OCI-LY7 (cell line): ENCODE measurements around the gene ZC3H12D. TPM values are rescaled to one million over a fixed set of nuclear protein-coding genes. Genes with fewer than 3 reads are reported as not detected.

Experiments
- BruUV-seq: library from RNA; stranded (reverse); fragments of 400-500 nt; replicated peaks from 2 replicates; lab custom pipeline; 2021; lab: Mats Ljungman, UMichigan
- CTCF ChIA-PET: fragments of 300-600 bp; sonication (Branson Sonifier 250); formaldehyde crosslinking; loops from one replicate; lab custom pipeline; 2022; ENCODE audit warnings: antibody characterized with exemption; ENCODE audit not compliant: unreplicated experiment; lab: Charles Lee
- POLR2A ChIA-PET: fragments of 300-600 bp; sonication (Branson Sonifier 250); formaldehyde crosslinking; loops from one replicate; lab custom pipeline; 2022; ENCODE audit warnings: antibody characterized with exemption; lab: Charles Lee
- DNase-seq: peaks from one replicate; pipeline ENCODE4 v3.0.0-alpha.2; 2015; ENCODE audit warnings: low spot score
- H2AFZ ChIP-seq: fragments of 200-600 bp; sonication (generic), shearing (Covaris generic); 2 replicates; pipeline ENCODE4 v1.6.1; 2014; ENCODE audit warnings: mild to moderate bottlenecking, antibody characterized with exemption, low read length, moderate library complexity
- H3K27ac ChIP-seq: fragments of 200-600 bp; sonication (generic); 2 replicates; pipeline ENCODE4 v1.5.1; 2014; ENCODE audit warnings: mixed run types, low read depth, mild to moderate bottlenecking, moderate library complexity, low read length, inconsistent platforms; ENCODE audit not compliant: poor library complexity, severe bottlenecking
- H3K36me3 ChIP-seq: fragments of 200-600 bp; sonication (generic); 2 replicates; pipeline ENCODE4 v1.6.1; 2014; ENCODE audit warnings: mild to moderate bottlenecking, antibody characterized with exemption, low read length, moderate library complexity, mixed read lengths; ENCODE audit not compliant: insufficient read depth
- H3K4me1 ChIP-seq: fragments of 200-600 bp; sonication (generic); 2 replicates; pipeline ENCODE4 v1.5.1; 2014; ENCODE audit warnings: mild to moderate bottlenecking, low read length; ENCODE audit not compliant: insufficient read depth, poor library complexity, severe bottlenecking
- H3K4me2 ChIP-seq: fragments of 200-600 bp; sonication (generic); 2 replicates; pipeline ENCODE4 v1.6.1; 2014; ENCODE audit warnings: mild to moderate bottlenecking, low read length
- H3K4me3 ChIP-seq: fragments of 200-600 bp; sonication (generic); 2 replicates; pipeline ENCODE4 v1.5.1; 2014; ENCODE audit warnings: mild to moderate bottlenecking, low read depth, low read length; ENCODE audit not compliant: poor library complexity, severe bottlenecking
- H3K79me2 ChIP-seq: fragments of 200-600 bp; sonication (generic); 2 replicates; pipeline ENCODE4 v1.6.1; 2016; ENCODE audit warnings: low read depth, mild to moderate bottlenecking, low read length, moderate library complexity, mixed read lengths; ENCODE audit not compliant: insufficient read depth
- H3K9me2 ChIP-seq: fragments of 200-600 bp; sonication (generic); 2 replicates; pipeline ENCODE4 v1.6.1; 2016; ENCODE audit warnings: mild to moderate bottlenecking, low read length, mixed read lengths; ENCODE audit not compliant: insufficient read depth
- H3K9me3 ChIP-seq: fragments of 200-600 bp; sonication (generic); 2 replicates; pipeline ENCODE4 v1.6.1; 2014; ENCODE audit warnings: mild to moderate bottlenecking, mixed run types, low read length, mixed read lengths
- H4K20me1 ChIP-seq: fragments of 200-600 bp; sonication (generic); 2 replicates; pipeline ENCODE4 v1.6.1; 2014; ENCODE audit warnings: mild to moderate bottlenecking, antibody characterized with exemption, low read length, moderate library complexity, mixed read lengths; ENCODE audit not compliant: insufficient read depth
- CTCF ChIP-seq: fragments of 200-600 bp; sonication (generic); conservative IDR thresholded peaks from 2 replicates; pipeline ENCODE4 v1.5.1; 2014; ENCODE audit warnings: mild to moderate bottlenecking, antibody characterized with exemption, low read length, moderate library complexity, mixed read lengths
- EZH2phosphoT487 ChIP-seq: fragments of 200-600 bp; sonication (generic); IDR thresholded peaks from 2 replicates; pipeline ENCODE4 v1.6.1; 2018; ENCODE audit warnings: low read depth, borderline replicate concordance, mild to moderate bottlenecking, mixed run types, antibody characterized with exemption, low read length, moderate library complexity, mixed read lengths
- intact Hi-C: fragments of 100-400 bp; cut with micrococcal nuclease; formaldehyde crosslinking; loops from one replicate; pipeline ENCODE4 v1.10.0; 2022; ENCODE audit not compliant: unreplicated experiment
- total RNA-seq, 2 experiments: library from RNA; depleted of rRNA in 1 of 2; stranded (reverse); fragments of >200 nt in 1 of 2; shearing (Covaris generic) in 1 of 2; gene quantifications; 2 replicates each; pipeline ENCODE4 v1.2.3, GENCODE V29; 2014 to 2022

ZC3H12D gene
- total RNA-seq, 2 experiments from 2014 or later: 12.8 to 22.6 TPM

DNA sequence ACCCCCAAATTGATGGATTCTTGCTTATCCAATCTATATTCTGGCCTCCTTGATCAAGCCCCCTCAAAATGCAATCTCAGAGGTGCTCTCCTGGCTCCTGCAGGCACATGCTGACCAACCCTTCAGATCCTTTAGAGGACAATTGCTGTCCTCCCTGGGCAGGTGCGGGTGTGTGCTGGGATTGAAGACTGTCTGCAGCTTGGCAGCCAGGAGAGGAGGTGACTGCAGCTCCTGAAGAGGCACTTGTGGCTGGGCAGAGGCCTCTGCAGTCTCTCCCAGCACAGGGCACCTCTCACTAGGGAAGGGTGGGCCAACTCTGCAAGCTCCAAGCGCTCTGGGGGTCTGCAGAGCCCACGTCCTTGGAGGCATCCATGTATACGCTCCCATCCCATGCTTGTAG is 56.2 kb downstream of the ZC3H12D start:
- ChIA-PET CTCF (no interaction called here), POLR2A (no interaction called here)
- intact Hi-C loops: no loop called here
- no TSS peak for BruUV-seq
- Histone ChIP-seq H3K4me2 (no peak overlapping the region), H3K9me3 (no peaks in the 10 kb centered on the region), H3K4me3 (no peak overlapping the region), H3K79me2 (no peaks in the 10 kb centered on the region), H3K4me1 (peaks cover 7% of the 10 kb centered on the region), H3K36me3 (no peaks in the 10 kb centered on the region), H3K9me2 (no peaks in the 10 kb centered on the region), H3K27ac (no peak overlapping the region), H4K20me1 (no peaks in the 10 kb centered on the region), H2AFZ (no peak overlapping the region)
- no peak for TF ChIP-seq EZH2phosphoT487
- DNase-seq: no peak

- ChIA-PET CTCF (interaction anchor here (0.7 to 1.2 kb wide), 2 partner anchors 230 to 344 kb away, joined by 3 read pairs; no protein-coding TSS in a partner anchor), POLR2A (no interaction called here)
- DNase-seq: no peak
- no peaks in the 10 kb centered on the region for H3K36me3 ChIP-seq
- intact Hi-C loops: no loop called here
- H3K9me3 ChIP-seq: no peaks in the 10 kb centered on the region
- no TSS peak for BruUV-seq
- no peaks in the 10 kb centered on the region for H4K20me1 ChIP-seq
- H3K9me2 ChIP-seq: no peaks in the 10 kb centered on the region
- no peaks in the 10 kb centered on the region for H3K4me1 ChIP-seq
- H3K4me2 ChIP-seq: no peak overlapping the region
- no peaks in the 10 kb centered on the region for H3K79me2 ChIP-seq
- no peak overlapping the region for H2AFZ ChIP-seq
- H3K4me3 ChIP-seq: no peak overlapping the region
- H3K27ac ChIP-seq: no peak overlapping the region
- TF ChIP-seq CTCF (no peak), EZH2phosphoT487 (no peak)
These were observed 59.1 kb downstream of the ZC3H12D start for GRCh38 chr6:149425754-149426153.

DNA sequence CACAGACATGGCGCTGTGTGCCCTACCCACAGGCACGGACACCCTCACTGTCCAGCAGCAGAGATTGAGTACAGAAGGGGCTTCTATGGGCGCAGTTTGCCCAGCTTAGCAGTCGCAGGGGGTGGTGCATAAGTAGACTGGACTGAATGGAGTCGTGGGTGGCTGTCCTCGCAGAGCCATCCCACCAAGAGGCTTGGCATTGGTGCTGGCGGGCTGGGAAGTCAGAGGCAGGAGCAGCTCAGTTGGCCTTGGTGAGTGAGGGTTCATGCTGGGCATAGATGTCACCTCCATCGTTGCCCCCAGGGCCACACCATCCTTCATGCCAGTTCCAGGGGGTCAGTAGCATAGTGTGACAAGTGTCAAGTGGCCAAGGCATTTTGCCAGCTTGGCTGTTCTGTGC is 59.6 kb downstream of the ZC3H12D start:
- ChIA-PET CTCF (no interaction called here), POLR2A (no interaction called here)
- TF ChIP-seq CTCF: no peak
- TF ChIP-seq EZH2phosphoT487: no peak
- no peaks in the 10 kb centered on the region for H4K20me1 ChIP-seq
- no peaks in the 10 kb centered on the region for H3K36me3 ChIP-seq
- no peak for DNase-seq
- H3K9me3 ChIP-seq: no peaks in the 10 kb centered on the region
- H3K79me2 ChIP-seq: no peaks in the 10 kb centered on the region
- intact Hi-C loops: no loop called here
- no peak overlapping the region for H3K27ac ChIP-seq
- no TSS peak for BruUV-seq
- no peaks in the 10 kb centered on the region for H3K4me1 ChIP-seq
- H3K4me2 ChIP-seq: no peak overlapping the region
- H3K4me3 ChIP-seq: no peak overlapping the region
- H3K9me2 ChIP-seq: no peaks in the 10 kb centered on the region
- no peak overlapping the region for H2AFZ ChIP-seq
